Ovary (tissue), 9 donors: ENCODE results near the gene SLC9A9. TPM values are rescaled to one million over a fixed set of nuclear protein-coding genes. Genes with fewer than 3 reads are reported as not detected.
A peak's percentile ranks its signal among the peaks of the same experiment; 100 is the strongest.

ENCODE experiments used
- DNase-seq, 5 donors: peaks; one replicate each; pipeline ENCODE4 v3.0.0-alpha.2; 2019 to 2020
- H3K27ac ChIP-seq, 2 donors: fragments of 200-600 bp; one replicate each; pipeline versions ENCODE4 v1.5.1 to v1.8.0; 2019 to 2022
- H3K27me3 ChIP-seq: fragments of 200-600 bp; one replicate; pipeline ENCODE4 v1.8.0; 2022
- H3K36me3 ChIP-seq: fragments of 200-600 bp; sonication (generic); one replicate; pipeline ENCODE4 v1.5.1; 2019
- H3K4me1 ChIP-seq: one replicate; pipeline ENCODE4 v1.8.1; 2013; ENCODE audit warnings: mild to moderate bottlenecking, moderate library complexity; ENCODE audit not compliant: insufficient read depth
- H3K4me3 ChIP-seq: fragments of 200-600 bp; sonication (generic); one replicate; pipeline ENCODE4 v1.5.1; 2017
- H3K9me3 ChIP-seq, 2 donors: fragments of 200-600 bp in 1 of 2; sonication (generic) in 1 of 2; one replicate each; pipeline versions ENCODE4 v1.5.1 to v1.8.1; 2013 to 2019; ENCODE audit warnings: mild to moderate bottlenecking in 1 of 2, moderate library complexity in 1 of 2
- CTCF ChIP-seq, 3 donors: fragments of 450-650 bp in 2 of 3; fragments of 200-600 bp in 1 of 3; IDR thresholded peaks; one replicate each; pipeline versions ENCODE4 v1.5.1 to v1.8.0; 2016 to 2022; ENCODE audit warnings: antibody characterized with exemption in 3 of 3, mild to moderate bottlenecking in 1 of 3
- EP300 ChIP-seq: sonication (generic); formaldehyde crosslinking; IDR thresholded peaks from one replicate; pipeline ENCODE4 v1.6.1; 2017; ENCODE audit warnings: antibody characterized with exemption
- POLR2A ChIP-seq: fragments of 450-650 bp; IDR thresholded peaks from one replicate; pipeline ENCODE4 v1.6.1; 2017; ENCODE audit warnings: antibody characterized with exemption, mild to moderate bottlenecking, moderate library complexity
- WGBS, 3 donors: extraction: QIAGEN DNeasy Blood & Tissue Kit in 1 of 3; methylation state at CpG; one replicate each; pipeline versions ENCODE4 v1.1.5 to v1.1.7; 2013 to 2017; 5-methylcytosine and 5-hydroxymethylcytosine counted together
- intact Hi-C, 4 donors: fragments of 100-400 bp; cut with DNase I; formaldehyde crosslinking; loops; one replicate each; pipeline versions ENCODE4 v1.11.0 to v1.15.1; 2022 to 2023
- polyA plus RNA-seq, 2 donors: library from polyadenylated mRNA; stranded (reverse); fragments of 200-250 nt in 1 of 2; fragments of 350-450 nt in 1 of 2; fragmentation: Illumina TruSeq in 1 of 2; extraction: RNeasy Lipid Tissue Mini Kit (QIAGEN cat#74804) in 1 of 2; gene quantifications; one replicate each; pipeline ENCODE4 v1.2.3, GENCODE V29; 2013 to 2014
- total RNA-seq, 7 donors: library from RNA; depleted of rRNA in 2 of 7; stranded (reverse); fragments of >200 nt in 2 of 7; fragmentation: NEBNext Ultra II Directional in 3 of 7; extraction: Animal tissue kit (Norgen Biotek cat#: 25700) in 3 of 7; gene quantifications; one replicate each; pipeline versions ENCODE4 v1.1.0 to v1.2.4, GENCODE V29; 2016 to 2023
- donor health status: DM: no; HTN: no; CAD: no; lungs with moderate emphysema.
- donor health status: DM: no; HTN: no; CAD: no.
- donor health status: Bipolar disorder and iron deficiency.
- donor health status: DM: yes; HTN: yes; CAD: no.
- donor health status: DM: no; HTN: no; CAD: no.
- donor health status: DM: yes; HTN: yes; CAD: no.

Gene SLC9A9
- total and polyA plus RNA-seq, 9 donors, result 7.0 to 22.7 (median 13.5) TPM

GRCh38 chr3:143888846-143889245, 40.6 kb upstream of the SLC9A9 start:
- Histone ChIP-seq H3K36me3 (no peaks in the 10 kb centered on the region), H3K27me3 (no peaks in the 10 kb centered on the region), H3K4me3 (no peak overlapping the region), H3K27ac (no peak overlapping the region), H3K9me3 (no peaks in the 10 kb centered on the region), H3K4me1 (peaks cover 3% of the 10 kb centered on the region)
- 87 to 94% (median 93%) methylated on average over 2 of the region's 2 CpGs for WGBS, 3 donors
- DNase-seq, result no peak
- TF ChIP-seq CTCF (IDR thresholded peaks at IDR 0.05) (no peak), EP300 (no peak), POLR2A (no peak)
- intact Hi-C loops, result no loop called here

- peaks cover 3% of the 10 kb centered on the region for H3K4me1 ChIP-seq
- TF ChIP-seq CTCF (IDR thresholded peaks at IDR 0.05) (no peak), POLR2A (no peak), EP300 (no peak)
- H3K27me3 ChIP-seq, result no peaks in the 10 kb centered on the region
- no peak for DNase-seq
- H3K27ac ChIP-seq, result no peak overlapping the region
- 7 to 15% (median 11%) methylated on average over 2 of the region's 2 CpGs for WGBS, 3 donors
- H3K36me3 ChIP-seq, result no peaks in the 10 kb centered on the region
- no peaks in the 10 kb centered on the region for H3K9me3 ChIP-seq
- H3K4me3 ChIP-seq, result no peak overlapping the region
- intact Hi-C loops, result no loop called here
Measured at GRCh38 chr3:143888166-143888565, 39.9 kb upstream of the SLC9A9 start.

- TF ChIP-seq EP300, result no peak
- peak in 2 of 3 donors; percentile 10 to 25 for TF ChIP-seq CTCF (IDR thresholded peaks at IDR 0.05)
- DNase-seq, result peak in 1 of 5 donors; percentile 21
- intact Hi-C loops, result no loop called here
- Histone ChIP-seq H3K27me3 (no peaks in the 10 kb centered on the region), H3K4me3 (no peak overlapping the region), H3K4me1 (peaks cover 4% of the 10 kb centered on the region), H3K9me3 (no peaks in the 10 kb centered on the region), H3K36me3 (no peaks in the 10 kb centered on the region), H3K27ac (no peak overlapping the region)
- 100% methylated on average over 1 of the region's 1 CpG for WGBS, 3 donors
Measured at GRCh38 chr3:143885780-143886427, 37.6 kb upstream of the SLC9A9 start.

GRCh38 chr3:143884861-143885260, 36.6 kb upstream of the SLC9A9 start:
- Histone ChIP-seq H3K36me3 (no peaks in the 10 kb centered on the region), H3K4me1 (peaks cover 4% of the 10 kb centered on the region), H3K4me3 (no peak overlapping the region), H3K27me3 (no peaks in the 10 kb centered on the region), H3K9me3 (no peaks in the 10 kb centered on the region), H3K27ac (no peak overlapping the region)
- no peak for DNase-seq
- intact Hi-C loops, result no loop called here
- TF ChIP-seq CTCF (IDR thresholded peaks at IDR 0.05) (no peak), POLR2A (no peak), EP300 (no peak)
- WGBS, 3 donors, result 57 to 69% (median 63%) methylated on average over 3 of the region's 3 CpGs
